NCI-H1436 (cell line): ENCODE data around the gene CLIC4.
A peak's percentile ranks its signal among the peaks of the same experiment; 100 is the strongest.
"Not testable (repeated sequence)": the region's sequence is repeated elsewhere in the genome, so short reads cannot be mapped to it uniquely, and the experiment has no call there.

Experiments used
- DNase-seq: peaks from one replicate; lab custom pipeline; 2025; lab: John Stamatoyannopoulos, UW

The CLIC4 gene

DNA sequence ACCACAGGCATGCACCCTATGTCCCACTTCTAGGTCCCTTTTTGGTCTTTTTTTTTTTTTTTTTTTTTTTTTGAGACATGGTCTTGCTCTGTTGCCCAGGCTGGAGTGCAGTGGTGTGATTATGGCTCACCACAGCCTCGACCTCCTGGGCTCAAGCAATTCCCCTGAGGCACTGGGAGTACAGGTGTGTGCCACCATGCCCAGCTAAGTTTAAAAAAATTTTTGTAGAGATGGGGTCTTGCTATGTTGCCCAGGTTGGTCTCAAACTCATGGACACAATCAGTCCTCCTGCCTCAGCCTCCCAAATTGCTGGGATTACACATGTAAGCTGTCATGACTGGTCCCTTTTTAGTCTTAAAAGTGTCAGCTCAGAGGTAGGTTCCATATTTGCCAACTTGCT, 75.0 kb downstream of the CLIC4 start:
- DNase-seq, result not testable (repeated sequence)

DNA sequence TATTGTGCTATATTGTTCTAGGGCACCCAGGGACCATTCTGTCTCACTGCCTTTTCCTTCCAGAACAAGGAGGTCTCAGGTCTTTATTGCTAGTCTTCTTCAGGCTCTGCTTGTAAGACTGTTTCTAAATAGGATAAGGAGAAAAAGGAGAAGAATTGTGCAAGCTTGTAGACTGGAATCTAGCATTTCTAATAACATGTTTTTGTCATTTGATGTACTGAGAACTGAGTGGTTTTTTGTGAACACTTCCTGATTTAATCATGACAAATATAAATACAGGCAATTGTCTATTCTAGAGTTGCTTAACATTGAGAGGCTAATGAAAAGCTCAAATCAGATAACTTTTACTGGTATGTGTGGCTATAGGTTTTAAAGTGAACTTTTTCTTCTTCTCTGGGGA, 77.6 kb downstream of the CLIC4 start:
- DNase-seq, result no peak

DNA sequence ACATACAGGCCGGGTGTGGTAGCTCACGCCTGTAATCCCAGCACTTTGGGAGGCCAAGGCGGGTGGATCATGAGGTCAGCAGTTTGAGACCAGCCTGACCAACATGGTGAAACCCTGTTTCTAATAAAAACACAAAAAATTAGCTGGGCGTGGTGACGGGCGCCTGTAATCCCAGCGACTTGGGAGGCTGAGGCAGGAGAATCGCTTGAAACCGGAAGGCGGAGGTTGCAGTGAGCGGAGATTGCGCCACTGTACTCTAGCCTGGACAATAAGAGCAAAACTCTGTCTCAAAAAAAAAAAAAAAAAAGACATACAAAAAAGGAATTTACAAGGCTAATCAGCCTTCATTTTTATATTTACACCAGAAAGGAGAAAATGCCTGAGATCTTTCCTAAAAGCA, 78.2 kb downstream of the CLIC4 start:
- DNase-seq, result not testable (repeated sequence)

DNA sequence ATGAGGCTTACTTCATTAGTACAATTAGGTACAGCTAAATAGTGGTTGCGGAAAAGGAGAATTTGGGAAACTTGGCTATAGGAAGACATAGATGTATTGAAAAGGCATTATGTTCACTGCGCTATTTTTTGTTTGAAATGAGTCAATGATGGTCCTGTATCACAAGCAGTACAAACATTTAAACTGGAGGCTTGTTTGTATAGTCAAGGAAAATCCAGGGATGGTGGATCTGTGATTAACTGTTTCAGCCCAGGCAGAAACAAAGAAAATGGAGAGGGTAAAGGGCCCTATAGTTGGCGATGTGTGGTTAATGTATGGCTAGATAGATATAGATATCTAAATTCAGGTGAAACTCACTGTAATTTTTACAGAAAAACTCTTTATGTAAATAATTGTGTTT, 79.9 kb downstream of the CLIC4 start:
- no peak for DNase-seq

DNA sequence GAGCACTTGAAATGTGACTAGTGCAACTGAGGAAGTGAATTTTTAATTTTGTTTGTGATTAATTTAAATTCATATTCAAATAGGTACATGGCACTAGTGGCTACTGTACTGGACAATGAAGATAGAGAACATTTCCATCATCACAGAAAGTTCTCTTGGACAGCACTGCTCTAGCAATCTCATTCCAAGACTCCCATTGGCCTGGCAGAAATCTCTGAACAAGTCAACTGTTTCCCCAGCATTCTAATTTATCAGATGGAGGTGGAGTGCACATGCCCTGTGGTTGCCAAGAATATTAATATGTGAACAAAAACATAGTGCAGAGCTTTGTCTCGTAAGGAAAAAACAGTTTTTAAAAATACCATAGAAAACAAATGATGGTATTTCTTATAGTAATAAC, 81.3 kb downstream of the CLIC4 start:
- no peak for DNase-seq

DNA sequence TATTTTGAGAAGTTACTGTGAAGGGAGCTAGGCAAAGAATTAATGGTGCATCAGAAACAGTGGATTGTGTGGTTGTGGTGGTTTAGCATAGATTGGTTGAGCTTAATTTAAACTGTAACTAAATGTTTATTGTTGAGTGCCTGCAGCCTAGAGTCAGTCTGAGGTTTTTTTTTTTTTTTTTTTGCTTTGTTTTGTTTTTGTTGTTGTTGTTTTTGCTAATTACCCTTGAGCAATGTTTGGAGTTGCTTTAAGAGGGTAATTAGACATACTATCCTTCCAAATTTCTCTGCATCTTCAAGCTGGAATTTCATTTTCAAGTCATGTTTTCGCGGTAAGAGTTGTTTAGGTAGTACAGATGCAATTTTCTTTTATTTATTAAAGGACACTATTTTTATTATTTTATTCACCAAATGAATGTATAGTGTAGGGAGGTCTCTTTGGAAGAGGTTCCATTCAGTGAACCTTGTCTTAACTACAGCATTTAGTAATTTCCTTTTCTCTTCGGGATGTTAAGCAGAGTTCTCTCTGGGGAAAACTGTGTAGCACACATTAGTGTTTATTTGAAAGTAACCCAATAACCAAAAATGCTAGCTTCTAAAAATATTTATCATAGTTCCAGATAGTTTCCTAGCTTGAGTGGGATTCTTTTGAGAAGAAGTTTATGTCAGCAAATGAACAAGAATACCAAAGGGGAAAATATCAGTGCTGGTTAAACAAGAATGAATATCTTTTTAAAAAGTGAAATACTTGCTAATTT, 82.3 kb downstream of the CLIC4 start:
- no peak for DNase-seq

DNA sequence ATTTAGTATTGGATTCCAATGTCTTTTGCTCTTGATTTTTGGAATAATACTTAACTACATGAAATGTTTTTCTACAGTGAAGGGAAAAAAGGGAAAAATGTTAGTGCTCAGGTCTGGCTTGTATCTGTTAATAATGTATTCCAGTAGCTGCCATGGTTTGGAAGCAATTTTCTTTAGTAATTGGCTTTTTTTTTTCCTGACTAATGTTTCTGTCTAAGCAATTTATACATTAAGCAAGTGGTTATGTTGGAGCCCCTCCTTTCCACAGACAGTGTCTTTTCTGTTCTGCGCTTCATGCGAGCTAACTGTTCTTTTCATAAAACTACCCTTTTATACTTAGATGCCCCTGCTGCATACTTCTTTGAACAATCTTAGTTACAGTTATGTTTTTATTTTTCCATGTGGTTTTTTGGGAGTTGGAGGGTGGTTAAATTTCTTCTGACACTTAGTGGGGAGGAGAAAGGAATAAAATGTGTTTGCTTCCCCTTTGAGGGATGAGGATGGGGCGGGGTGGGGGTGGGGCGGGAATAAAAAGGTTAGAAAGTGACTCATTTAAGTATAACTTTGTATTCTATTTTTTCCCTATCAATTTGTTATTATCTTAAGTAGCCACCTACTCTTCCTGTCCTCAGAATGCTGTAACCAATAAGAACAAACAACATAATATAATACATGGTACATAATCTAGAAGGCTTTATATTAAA, 83.1 kb downstream of the CLIC4 start:
- no peak for DNase-seq

DNA sequence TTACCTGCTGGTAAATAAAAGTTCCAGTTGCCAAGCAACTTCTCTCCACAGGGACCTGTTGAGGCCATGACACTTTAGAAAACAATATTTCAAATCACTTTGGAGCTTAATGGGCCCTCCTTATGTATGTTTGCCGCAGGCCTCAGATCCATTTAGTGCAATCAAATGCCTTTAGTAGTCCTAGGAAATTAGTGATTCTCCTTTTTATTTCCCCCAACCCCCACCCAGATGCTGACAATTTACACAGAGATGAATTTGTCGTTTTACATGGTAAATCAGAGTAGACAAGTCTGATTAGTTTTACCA, 83.6 kb downstream of the CLIC4 start:
- peak; percentile 96 for DNase-seq

DNA sequence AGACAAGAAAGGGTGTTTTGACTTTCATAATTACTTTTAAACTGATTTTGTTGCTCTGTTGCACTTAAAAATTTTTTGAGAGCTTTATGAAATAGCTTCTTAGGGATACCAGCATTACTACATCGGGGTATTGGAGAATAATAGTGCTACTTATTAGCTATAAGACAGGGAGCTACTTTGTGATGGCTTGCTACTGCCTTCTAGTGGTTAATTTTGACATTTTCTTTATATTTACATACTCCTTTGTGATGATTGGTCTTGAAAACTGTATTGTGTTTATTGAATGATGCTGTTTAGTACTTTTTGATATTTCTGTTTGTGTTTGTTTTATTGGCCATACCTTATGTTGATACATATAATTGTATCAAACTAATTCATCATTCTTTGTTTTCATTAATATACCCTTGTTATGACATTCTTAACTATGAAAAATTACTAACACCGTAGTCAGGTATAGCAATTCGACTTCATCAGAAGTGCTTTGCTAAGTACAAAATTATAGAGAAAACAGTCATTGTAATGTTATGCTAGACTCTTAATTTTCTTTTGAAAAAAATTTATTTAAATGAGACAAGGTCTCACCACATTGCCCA, 85.5 kb downstream of the CLIC4 start:
- DNase-seq, result peak; percentile 62

DNA sequence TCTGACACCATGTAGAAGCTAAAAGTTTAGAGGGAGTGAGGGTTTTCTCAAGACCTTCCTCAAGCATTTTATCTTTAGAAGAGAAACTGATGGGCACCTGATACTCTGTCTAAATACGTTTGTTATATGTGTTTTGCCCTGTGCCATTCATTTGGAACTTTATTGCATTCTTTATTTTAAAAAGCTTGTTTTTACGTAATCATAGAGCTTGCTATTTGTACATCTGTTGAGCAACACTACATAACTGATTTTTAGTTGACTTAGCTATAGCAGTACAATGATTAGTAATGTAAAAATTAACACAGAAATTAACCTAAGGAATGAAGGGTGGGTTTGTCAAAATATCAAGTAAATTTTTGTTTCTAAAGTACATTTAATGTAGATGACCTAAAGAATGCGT, 96.3 kb downstream of the CLIC4 start:
- DNase-seq, result no peak

DNA sequence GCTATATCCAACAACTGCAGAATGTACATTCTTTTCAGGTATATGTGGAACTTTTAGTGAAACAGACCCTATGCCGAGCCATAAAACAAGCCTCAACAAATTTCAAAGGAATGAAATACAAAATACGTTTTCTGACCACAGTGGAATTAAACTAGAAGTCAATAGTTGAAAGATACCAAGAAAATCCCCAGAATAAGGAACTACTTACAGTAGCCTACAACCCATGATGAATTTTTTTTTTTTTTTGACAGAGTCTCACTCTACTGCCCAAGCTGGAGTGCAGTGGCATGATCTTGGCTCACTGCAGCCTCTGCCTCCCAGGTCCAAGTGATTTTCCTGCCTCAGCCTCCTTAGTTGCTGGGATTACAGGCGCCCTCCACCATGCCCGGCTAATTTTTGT, 101.4 kb downstream of the CLIC4 start:
- DNase-seq, result no peak

DNA sequence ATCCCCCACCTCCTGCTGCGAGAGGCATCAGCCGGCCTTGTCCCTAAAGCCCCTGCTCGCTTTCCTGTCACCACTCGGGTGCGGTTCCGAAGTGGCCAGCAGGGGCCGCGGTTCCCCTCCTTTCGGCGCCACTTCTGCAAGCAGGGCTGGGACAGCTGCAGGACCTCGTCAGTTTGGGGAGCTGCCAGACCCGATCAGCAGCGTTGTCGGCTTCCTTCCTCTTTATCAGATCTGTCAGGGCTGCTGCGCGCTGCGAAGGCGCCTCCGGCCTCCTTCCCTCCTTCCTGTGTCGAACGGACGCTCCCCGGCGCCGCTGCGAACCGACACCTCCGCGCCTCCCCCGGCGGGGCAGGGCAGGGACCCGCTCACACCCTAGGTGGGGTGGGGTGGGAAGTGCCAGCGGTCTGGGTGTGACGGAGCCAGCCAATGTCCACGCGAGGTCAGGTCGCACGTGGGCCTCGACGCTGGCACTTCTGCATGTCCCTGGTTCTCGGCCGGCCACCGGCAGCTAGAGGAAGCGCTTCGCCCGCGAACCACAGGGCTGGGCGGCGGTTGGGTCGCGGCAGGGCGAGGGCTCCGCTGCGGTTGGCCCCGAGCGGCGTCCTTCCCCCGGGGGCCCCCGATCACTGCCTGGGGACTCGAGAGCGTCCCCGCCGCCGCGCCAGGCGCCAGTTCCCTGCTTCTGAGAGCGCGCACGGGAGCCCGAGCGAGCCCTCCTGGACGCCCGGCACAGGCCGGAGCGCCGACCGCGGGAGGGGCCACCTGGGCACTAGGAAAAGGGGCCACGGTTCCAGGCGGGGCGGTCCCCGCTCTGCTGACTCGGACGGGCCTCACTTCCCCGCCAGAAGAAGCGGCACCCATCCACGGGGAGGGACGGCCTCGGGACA, 103.0 kb downstream of the CLIC4 start:
- DNase-seq, result peak; percentile 69

DNA sequence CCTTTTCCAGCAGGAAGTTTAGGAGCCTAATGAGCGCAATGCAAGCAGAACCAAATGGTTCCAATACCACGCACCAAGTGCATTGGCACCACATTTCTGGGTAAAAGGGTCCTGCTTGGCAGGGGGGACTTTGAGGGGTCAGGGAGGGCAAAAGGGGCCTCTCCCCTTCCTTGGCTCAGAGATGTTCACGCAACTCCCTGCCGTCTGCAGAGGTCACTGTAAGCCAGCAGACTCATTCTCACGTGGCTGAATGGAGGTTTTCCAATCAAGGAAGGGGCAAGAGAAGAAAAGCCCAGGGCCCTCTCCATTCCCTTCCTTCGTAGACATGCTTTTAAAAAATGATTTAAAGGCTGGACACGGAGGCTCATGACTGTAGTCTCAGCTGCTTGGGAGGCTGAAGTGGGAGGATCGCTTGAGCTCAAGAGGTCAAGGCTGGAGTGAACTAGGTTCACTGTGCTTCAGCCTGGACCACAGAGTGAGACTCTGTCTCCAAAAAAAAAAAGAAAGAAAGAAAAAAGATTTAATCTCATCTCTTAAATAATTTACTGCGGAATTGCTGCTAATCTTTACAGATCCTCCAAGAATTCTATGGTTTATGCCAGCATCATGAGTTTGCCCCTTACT, 104.5 kb downstream of the CLIC4 start:
- no peak for DNase-seq

DNA sequence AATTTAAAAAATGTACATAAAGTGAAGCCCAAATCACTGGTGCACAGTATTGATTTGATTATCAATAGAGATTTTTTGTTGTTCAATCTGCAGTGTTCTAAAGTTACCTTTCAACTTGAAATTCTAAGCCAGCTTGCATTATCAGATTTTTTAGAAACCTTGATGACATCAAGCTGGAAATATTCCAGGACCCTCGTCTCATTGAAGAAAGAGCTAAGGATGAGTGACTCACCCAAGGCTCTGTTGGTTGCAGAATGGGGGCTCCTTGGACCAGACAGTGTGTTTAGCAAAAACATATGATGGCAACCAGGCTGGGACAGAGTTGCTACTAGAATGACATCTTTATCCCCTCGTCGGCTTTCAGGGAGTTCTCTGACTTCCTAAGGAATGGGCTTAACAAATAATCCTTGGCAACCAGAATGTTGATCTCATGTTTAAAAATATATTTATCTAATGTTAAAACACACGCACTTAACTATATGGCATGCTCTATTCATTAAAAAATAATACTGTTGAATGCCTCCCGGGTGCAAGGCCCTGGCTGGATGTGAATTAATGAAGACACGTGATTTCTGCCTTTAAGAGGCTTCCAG, 105.2 kb downstream of the CLIC4 start:
- DNase-seq, result no peak

DNA sequence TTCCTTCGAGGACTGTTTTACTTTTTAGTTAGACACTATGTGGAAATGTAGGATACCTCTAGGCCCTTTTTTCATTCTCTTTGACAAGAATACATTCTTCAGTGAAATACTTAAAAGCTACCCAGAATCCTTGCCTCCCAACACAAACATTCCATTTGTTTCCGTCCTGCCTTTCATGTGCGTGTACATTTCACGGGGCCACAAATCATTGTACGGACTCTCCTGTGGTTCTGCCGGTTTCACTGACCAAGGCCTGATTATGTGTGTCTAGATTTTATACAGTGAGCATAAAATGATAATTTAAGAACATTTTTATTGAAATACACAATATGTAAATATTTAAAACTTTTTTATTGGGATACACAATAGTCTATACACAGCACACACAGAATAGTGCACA, 108.4 kb downstream of the CLIC4 start:
- DNase-seq, result no peak

DNA sequence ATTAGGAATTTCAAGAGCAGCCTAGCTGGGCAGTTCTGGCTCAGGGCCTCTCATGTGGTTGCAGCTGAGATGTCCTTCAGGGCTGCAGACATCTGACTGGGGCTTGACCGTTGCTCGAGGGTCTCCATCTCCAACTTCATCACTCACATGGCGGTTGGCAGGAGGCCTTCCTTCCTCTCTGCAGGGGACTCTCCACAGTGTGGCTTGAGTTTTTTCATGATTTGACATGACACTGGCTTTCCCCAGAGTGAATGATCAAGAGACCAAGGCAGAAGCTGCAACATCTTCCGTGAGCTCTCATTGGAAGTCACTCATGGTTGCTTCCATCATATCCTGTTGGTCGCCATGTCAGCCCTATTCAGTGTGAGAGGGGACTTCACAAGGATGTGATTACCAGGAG, 110.2 kb downstream of the CLIC4 start:
- DNase-seq, result no peak

DNA sequence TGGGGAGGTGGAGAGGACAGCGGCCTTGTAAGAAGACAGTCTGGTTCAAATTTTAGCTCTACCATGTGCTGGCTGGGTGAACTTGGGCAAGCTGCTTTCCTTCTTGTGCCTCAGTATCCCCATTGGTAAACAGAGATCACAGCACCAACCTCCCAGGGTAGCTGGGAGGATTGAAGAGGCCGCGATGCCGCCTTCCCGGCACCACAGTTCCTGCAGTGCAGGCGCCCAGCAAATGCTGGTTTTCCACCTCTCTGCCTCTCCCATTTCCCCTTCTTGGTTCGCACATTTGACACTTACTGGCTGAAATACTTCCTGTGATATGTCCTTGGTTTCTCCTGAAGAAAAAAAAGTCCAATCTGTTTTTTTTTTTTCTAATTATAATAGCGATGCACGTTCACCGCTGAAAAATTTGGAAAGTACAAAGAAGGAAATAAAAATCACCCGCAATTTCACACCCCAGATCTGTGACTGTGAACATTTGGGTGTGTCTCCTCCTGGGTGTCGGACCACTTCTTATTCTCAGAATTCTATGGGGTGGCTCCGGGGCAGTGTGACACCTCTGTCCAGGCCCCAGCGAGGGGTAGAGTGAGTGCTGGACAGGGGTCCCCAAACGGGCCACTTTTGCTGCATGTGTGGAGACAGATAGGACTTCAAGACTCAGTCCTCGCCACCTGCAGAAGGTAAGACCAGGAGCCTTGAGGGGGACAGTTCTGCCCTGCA, 111.7 kb downstream of the CLIC4 start:
- no peak for DNase-seq

DNA sequence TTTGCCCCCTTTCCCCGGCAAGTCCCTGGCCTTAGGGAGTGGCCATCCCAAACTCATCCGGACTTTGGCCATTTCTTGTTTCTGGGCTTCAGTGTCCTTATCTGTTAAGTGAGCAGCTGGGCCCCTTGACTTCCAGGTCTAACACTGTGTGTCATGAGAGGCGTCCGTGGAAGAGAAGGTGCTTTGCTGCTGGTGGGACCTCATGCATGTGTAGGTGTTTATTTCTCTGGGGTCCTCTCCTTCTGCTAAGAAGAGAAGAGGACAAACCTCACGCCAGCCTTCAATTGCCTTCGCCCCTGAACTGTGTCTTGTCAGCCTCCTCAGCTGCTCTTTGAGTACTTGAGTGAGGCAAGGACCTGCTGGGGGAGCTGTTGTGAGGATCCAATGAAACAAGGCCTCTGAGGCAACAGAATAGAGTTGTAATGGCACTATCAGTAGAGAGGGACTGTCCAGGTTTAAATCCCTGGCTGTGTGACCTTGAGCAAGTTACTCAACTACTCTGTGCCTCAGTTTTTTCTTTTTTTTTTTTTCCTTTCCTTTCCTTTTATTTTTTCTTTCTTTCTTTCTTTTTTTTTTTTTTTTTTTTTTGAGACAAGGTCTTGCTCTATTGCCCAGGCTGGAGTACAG, 112.4 kb downstream of the CLIC4 start:
- DNase-seq, result no peak

DNA sequence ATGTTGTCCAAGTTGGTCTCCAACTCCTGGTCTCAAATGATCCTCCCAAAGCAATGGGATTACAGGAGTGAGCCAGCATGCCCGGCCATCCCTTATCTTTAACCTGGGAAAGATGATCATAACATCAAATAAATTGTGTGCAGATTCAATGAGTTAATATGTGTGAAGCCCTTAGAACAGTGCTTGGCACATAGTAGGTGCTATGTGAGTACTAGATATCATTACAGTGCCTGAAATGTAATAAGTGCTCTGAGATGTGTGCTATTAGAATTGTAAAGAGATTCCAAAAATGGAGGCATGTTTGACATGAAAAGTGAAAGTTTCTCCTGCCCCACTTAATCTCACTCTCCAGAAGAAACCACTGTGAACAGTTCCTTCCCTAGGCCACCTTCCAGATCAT, 113.0 kb downstream of the CLIC4 start:
- no peak for DNase-seq
